OCI-LY7 (cell line): ENCODE data around the gene UFC1.

Experiments
- EZH2phosphoT487 ChIP-seq: fragments of 200-600 bp; sonication (generic); IDR thresholded peaks from 2 replicates; pipeline ENCODE4 v1.6.1; 2018; ENCODE audit warnings: low read depth, borderline replicate concordance, mild to moderate bottlenecking, mixed run types, antibody characterized with exemption, low read length, moderate library complexity, mixed read lengths
- TF ChIP-seq, protein P1 (sequence below): fragments of 200-600 bp; sonication (generic); conservative IDR thresholded peaks from 2 replicates; pipeline ENCODE4 v1.5.1; 2014; ENCODE audit warnings: mild to moderate bottlenecking, antibody characterized with exemption, low read length, moderate library complexity, mixed read lengths

DNA sequence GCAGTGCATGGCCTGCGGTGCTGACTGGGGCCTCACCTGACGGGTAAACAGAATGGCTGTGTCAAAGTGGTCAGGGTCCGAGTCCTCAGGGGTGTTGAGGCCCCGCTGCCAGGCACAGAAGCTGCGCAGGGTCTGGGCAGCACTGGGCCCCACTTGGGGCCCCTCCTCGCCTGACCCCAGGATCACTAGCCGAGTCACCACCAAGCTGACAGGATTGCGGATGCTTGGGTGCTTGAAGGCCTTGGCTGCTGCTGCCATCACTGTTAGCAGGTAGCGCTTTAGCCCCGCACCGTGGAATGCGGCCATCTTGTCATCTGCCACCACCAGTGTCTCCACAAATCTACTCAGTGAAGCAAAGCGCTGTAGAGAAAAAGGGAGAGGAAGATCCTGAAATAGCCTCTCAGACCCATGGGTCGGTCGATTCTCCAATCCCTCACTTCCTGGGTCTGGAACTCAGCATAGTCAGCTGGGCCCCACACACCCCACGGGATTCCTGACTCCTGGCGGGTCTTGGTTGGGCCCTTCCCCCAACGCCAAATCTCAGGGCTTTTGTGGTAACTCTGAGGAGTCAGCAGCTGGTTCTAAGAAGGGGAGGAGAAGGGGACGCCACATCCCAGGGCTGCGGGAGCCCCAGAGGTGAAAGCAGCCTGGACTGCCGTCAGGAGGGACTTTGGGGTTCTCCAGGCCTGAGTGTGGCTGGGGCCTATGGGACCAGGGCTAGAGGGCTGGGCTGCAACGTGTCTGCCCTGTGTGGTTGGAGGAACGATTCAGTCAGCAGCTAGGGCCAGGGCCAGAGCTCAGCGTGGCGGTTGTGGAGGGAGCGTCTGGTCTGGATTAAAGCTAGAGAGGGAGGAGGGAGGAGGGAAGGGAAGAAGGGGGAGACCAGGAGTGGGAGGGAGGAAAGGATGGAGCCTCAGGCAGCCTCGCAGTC is 43.0 kb downstream of the UFC1 start:
- TF ChIP-seq, protein P1, sequence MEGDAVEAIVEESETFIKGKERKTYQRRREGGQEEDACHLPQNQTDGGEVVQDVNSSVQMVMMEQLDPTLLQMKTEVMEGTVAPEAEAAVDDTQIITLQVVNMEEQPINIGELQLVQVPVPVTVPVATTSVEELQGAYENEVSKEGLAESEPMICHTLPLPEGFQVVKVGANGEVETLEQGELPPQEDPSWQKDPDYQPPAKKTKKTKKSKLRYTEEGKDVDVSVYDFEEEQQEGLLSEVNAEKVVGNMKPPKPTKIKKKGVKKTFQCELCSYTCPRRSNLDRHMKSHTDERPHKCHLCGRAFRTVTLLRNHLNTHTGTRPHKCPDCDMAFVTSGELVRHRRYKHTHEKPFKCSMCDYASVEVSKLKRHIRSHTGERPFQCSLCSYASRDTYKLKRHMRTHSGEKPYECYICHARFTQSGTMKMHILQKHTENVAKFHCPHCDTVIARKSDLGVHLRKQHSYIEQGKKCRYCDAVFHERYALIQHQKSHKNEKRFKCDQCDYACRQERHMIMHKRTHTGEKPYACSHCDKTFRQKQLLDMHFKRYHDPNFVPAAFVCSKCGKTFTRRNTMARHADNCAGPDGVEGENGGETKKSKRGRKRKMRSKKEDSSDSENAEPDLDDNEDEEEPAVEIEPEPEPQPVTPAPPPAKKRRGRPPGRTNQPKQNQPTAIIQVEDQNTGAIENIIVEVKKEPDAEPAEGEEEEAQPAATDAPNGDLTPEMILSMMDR, result no peak
- TF ChIP-seq EZH2phosphoT487, result no peak
